KG1 (cell line): ENCODE data around the gene ALX4.

Experiments used
- DNase-seq: peaks from one replicate; lab custom pipeline; 2025; lab: John Stamatoyannopoulos, UW

Gene ALX4

GRCh38 chr11:44335052-44335760 lies 25.3 kb upstream of the ALX4 start:
- no peak for DNase-seq

- no peak for DNase-seq
Observed at GRCh38 chr11:44334356-44335004, 24.5 kb upstream of the ALX4 start.

DNA sequence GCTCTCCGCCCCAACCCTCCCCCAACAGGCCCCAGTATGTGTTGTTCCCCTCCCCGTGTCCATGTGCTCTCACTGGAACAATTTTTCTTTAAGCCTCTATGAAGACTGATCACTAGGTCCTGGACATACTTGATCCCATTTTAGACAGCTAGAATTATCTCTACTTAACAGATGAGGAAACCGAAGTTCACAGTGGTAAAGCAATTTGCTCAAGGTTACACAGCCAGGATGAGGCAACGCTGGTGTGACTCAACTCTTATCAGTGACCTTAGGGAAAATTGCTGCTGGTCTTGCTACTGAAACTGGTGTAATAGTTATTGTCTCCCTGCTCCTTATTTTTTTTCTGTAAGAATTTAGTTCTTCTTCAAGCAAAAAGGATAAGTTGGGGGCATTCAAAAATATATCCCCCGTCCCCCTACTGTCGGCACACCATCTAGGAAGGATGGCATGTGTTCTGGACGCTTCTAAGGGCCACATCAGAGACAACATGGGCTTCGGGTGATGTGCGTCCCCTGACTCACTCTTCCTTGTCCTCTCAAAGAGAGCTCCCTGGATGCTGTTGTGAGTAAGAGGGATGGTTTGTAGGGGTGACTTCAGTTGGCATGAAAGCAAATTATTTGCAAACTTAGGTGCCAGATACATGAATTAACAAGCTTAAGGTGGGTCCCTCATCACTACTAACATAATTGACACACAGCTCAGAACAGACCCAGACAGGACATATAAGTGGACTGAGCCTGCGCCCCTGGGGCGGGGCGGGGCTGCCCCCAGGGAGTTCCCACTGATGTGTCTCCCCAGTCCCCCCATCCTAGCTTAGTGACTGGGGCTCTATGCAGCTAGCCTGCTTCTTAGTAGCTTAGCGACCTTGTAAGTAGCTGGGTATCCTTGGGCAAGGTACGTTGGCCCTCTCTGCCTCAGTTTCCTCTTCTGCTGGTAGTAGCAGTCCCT lies 23.6 kb upstream of the ALX4 start:
- no peak for DNase-seq

DNA sequence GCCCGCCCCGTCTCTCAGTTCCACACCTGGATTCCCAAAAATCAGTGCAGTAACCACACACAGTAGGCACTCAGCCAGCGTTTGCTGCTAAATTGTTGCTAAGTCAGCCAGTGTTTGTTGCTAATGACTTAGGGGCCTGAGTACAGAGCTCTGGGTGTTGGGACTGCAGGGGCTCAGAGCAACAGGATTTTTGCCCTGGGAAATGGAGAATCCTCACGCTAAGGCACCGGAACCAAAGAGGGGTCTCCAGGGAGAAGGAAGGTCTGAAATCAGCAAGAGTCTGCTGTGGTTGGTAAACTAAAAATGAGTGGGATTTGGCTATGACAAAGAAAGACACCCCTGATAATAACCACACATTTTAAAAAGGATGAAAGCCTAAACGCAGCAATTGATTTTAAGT lies 22.7 kb upstream of the ALX4 start:
- no peak for DNase-seq

DNA sequence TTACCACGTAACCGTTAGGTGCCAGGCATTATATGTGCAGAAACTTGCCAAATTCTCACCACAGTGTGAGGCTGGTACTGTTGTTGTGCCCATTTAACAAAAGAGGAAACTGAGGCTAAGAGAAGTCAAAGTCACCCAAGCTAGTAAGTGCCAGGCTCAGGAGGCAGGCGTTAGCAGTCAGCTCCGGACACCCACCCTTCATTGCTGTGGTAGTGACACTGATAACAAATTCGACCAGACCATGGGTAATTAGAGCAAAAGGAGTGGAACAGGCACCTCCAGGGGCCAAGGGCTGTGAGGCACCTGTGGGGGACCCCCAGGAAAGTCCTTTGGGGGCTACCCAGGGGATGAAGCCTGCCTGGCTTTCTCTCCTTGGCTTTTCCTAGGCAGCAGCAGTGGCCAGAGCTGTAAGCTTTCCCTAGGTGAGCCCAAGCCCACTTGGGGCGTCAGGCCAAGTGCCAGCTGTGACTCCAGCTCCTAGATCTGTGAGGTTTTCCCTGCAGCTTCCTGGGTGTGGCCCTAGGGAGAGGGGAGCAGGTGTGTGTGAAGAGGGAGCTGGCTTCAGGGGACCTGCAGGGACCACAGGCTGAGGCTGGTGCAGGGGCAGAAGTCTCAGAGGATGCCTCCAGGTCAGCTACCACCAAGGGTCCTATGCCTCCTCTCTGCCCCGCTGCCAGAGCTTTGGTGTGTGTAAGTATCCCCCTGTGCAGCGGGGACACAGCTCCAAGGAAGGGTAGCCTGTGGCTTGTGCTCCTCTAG lies 19.7 kb upstream of the ALX4 start:
- no peak for DNase-seq

GRCh38 chr11:44328138-44328660 lies 18.3 kb upstream of the ALX4 start:
- DNase-seq, result no peak

DNA sequence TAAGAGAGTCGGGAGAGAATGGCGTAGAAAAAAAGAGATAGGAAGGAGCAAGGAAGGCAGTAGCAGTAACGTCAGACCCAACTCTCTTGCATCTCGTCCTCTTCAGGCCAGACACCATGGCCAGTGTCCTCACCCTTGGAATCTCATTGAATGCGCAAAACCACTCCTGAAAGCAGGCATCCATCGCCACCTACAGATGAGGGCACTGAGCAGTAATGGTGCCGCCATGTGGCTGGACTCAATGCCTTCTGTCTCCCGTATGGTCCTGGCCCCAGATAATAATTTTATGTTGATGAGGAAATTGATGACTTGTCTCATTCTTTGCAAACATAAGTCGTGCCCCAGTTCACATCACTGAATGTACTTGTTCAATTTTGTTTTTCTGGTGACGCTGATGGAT lies 17.8 kb upstream of the ALX4 start:
- DNase-seq, result no peak

GRCh38 chr11:44326615-44327475 lies 16.9 kb upstream of the ALX4 start:
- no peak for DNase-seq

DNA sequence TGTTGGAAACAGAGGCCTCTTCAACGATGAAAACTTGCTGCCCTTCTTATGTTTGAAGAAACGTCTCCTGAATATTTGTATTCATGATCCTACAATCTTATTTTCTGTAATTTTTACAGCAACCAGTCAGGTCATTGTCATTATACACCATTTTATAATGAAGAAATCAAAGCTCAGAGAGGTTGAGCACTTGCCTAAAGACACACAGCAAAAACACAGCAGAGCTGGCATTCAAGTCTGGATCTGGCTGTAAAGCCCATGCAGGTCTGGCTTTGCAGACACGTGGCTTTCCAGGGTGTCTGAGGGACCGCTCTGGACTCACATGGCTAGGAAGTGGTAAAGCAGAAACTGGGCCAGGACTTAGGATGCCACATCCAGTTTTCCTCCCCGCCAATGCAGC lies 15.8 kb upstream of the ALX4 start:
- no peak for DNase-seq

GRCh38 chr11:44324749-44325525 lies 15.0 kb upstream of the ALX4 start:
- no peak for DNase-seq

- no peak for DNase-seq
Observed at GRCh38 chr11:44324222-44324621, 14.3 kb upstream of the ALX4 start.

GRCh38 chr11:44322243-44322642 lies 12.3 kb upstream of the ALX4 start:
- DNase-seq, result no peak

- DNase-seq, result no peak
Observed at GRCh38 chr11:44321059-44321458, 11.1 kb upstream of the ALX4 start.

DNA sequence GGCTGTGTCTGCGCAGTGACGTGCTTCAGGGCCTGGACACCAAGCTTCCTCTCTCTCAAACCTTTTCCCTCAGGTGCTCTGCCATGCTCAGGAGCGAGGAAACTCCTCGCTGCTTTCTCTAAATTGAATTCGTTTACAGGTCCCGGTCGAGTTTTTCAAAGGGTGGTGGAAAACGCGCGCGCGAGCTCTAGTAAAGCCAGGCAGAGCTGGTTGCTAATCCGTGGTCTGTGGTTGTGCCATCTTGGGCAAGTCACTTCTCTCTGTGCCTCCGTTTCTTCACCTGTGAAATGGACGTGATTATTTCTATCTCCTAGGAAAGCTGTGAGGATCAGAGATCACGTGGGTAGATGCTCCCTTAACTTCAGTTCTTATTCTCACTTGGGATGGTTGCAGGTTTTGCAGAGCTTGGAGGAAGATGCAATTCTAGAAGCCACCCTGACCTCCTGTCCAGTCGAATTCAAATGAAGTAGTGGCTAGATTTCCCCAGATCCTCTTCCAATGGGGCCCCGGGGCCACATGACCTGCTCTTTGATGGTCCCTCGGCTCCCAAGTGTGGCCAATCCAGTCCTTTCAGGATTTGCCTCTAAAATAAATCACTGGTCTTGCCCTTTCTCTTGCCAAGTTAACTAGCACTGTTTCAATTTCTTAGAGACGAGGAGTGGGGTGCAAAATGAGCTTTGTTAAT lies 10.5 kb upstream of the ALX4 start:
- no peak for DNase-seq

GRCh38 chr11:44319552-44320288 lies 9.8 kb upstream of the ALX4 start:
- DNase-seq, result no peak

DNA sequence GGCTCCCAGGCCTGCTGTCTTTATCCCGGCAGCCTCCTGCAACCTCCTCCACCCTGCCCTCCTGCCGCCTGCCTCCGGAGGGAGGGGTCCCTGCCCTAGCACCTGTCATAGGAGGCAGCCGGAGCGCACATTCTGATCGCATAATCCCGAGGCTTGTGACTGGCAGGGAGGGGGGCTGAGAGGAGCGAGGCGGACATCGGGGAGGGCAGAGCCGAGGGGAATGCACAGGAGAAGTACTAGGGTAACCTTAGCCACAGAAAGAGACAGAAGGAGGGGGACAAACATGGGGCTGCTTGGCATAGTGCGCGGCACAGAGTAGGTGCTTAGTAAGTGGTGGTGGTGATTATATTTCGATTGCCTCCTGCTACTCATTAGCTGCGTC lies 9.2 kb upstream of the ALX4 start:
- no peak for DNase-seq

DNA sequence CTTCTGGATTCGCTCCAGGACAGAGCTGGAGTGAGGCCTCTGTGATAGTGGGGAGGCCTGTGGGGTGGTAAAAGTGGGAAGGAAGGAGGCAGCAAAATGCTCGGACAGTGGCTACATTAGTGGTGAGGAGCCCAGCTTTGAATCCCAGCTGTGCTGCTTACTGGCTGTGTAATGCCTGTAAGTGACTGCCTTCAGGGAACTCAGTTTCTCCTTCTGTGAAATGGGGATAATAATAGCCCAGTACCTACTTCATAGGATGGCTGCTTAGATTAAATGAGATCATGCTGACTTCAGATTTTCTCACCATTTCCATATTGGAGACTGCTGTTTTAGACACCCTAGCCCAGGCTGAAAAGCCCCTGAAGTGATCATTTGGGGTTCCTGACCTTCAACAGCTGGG lies 8.4 kb upstream of the ALX4 start:
- no peak for DNase-seq

DNA sequence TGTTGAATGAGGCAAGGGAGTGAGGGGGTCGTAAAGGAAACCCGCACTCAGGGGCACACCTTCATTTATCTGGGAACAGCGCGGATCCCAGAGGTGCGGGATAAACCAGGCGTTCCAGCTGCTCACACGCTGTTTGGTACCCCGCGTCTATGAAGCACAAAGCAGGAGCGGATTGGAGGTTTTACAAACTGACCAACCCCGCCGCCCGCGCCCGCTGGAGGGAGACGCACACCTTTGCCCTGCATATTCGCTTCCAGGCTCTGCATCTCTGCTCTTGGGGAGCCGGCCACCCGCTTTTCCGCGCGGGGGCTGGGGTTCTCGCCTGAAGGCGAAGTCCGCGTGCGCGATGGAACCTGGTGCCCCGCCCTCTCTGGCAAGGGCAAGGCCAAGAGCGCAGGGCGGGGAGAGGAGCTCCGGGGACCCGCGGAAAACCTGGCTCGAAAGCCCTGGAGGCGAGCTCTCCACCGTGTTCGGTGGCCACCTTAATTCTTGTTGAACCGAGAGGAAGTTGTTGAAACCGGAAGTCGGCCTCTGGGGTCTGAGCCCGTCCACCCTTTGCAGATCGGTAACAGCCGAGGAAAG lies 6.8 kb upstream of the ALX4 start:
- DNase-seq, result no peak
